Transverse colon (tissue), 4 donors: ENCODE data around the gene AKAP13.

Experiments used
- CTCF ChIP-seq, 5 experiments: fragments of 200-600 bp in 3 of 5; fragments of 450-650 bp in 2 of 5; sonication (generic) in 3 of 5; IDR thresholded peaks; 1 replicate in 2 of 5; 2 replicates in 3 of 5; pipeline ENCODE4 v1.5.1; 2016 to 2017; ENCODE audit warnings: antibody characterized with exemption in 5 of 5, inconsistent platforms in 3 of 5, mild to moderate bottlenecking in 2 of 5, moderate library complexity in 1 of 5
- EP300 ChIP-seq: sonication (generic); formaldehyde crosslinking; IDR thresholded peaks from one replicate; pipeline ENCODE4 v1.6.1; 2017; ENCODE audit warnings: antibody characterized with exemption, low read depth
- POLR2A ChIP-seq: fragments of 450-650 bp; IDR thresholded peaks from one replicate; pipeline ENCODE4 v1.6.1; 2016; ENCODE audit warnings: antibody characterized with exemption, mild to moderate bottlenecking, moderate library complexity
- POLR2AphosphoS5 ChIP-seq, 3 donors: sonication (generic); formaldehyde crosslinking; IDR thresholded peaks; one replicate each; pipeline ENCODE4 v1.6.1; 2016; ENCODE audit warnings: antibody characterized with exemption in 3 of 3

GRCh38 chr15:85762039-85762755 is 381.8 kb downstream of the AKAP13 start:
- TF ChIP-seq POLR2AphosphoS5 (IDR thresholded peaks at IDR 0.05) (no peak), CTCF (IDR thresholded peaks at IDR 0.05) (no peak), EP300 (no peak), POLR2A (no peak)
